Activated CD4-positive, alpha-beta memory T cell treated with anti-CD3 and anti-CD28 coated beads, Interleukin-2, amount 10 ng/mL, durations not matched to agents 7 days and 5 days (primary cell): ENCODE measurements around the gene DCLK1. TPM values are rescaled to one million over a fixed set of nuclear protein-coding genes. Genes with fewer than 3 reads are reported as not detected.
"Not testable (repeated sequence)": the region's sequence is repeated elsewhere in the genome, so short reads cannot be mapped to it uniquely, and the experiment has no call there.

ENCODE experiments used
- CTCF ChIA-PET: fragments of 350-600 bp; sonication (Branson Sonifier 250); formaldehyde crosslinking; loops from one replicate; lab custom pipeline; 2021; ENCODE audit warnings: antibody characterized with exemption, inconsistent platforms; lab: Charles Lee
- POLR2A ChIA-PET: fragments of 350-600 bp; sonication (Branson Sonifier 250); formaldehyde crosslinking; loops from one replicate; lab custom pipeline; 2021; ENCODE audit warnings: antibody characterized with exemption; lab: Charles Lee
- DNase-seq: peaks from one replicate; pipeline ENCODE4 v3.0.0-alpha.2; 2020
- H3K27ac Mint-ChIP-seq: one replicate; pipeline ENCODE4 v1.8.0; 2021; ENCODE audit warnings: mild to moderate bottlenecking, mixed read lengths
- H3K27me3 Mint-ChIP-seq: one replicate; pipeline ENCODE4 v1.8.0; 2021; ENCODE audit warnings: mixed read lengths
- H3K36me3 Mint-ChIP-seq: one replicate; pipeline ENCODE4 v1.8.0; 2021; ENCODE audit warnings: low read depth, mixed read lengths
- H3K4me1 Mint-ChIP-seq: one replicate; pipeline ENCODE4 v1.8.0; 2021; ENCODE audit warnings: mixed read lengths
- H3K4me3 Mint-ChIP-seq: one replicate; pipeline ENCODE4 v1.8.0; 2021; ENCODE audit warnings: mild to moderate bottlenecking, mixed read lengths
- H3K9me3 Mint-ChIP-seq: one replicate; pipeline ENCODE4 v1.8.0; 2021; ENCODE audit warnings: mixed read lengths
- total RNA-seq, 2 experiments: library from RNA; stranded (reverse); gene quantifications; one replicate each; pipeline ENCODE4 v1.2.3, GENCODE V29; 2021

Gene DCLK1
- total RNA-seq, 2 experiments from 2014 or later = not detected

DNA sequence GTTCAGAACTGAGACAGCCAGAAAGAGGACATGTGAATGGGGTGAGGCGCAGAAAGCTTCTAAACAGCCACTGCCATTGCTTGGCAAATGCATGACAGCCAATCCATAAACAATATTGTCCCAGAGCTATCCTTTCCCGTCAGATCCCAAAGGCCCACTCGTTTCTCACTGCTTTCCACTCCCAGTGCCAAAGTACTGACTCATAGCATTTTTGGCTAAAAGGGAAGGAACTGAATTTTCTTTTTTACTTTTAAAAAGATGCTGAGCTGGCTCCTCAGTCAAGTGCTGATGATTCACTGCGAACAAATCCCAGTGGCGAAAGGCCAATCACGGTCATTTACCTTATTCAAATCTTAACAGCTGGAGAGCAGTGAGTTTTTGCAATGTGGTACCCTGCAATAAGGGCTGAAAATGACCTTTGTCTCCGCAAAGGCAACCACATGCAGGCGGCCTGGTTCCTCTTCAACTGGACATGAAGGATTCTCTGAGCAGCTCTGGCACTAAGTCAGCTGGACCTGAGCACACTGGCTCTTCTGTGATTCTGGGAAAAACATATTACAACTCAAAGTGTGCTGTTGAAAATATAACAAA lies 151.7 kb downstream of the DCLK1 start:
- POLR2A ChIA-PET = no interaction called here
- Mint-ChIP-seq H3K9me3 (peaks cover 3% of the 10 kb centered on the region), H3K4me1 (no peaks in the 10 kb centered on the region), H3K27me3 (no peaks in the 10 kb centered on the region), H3K4me3 (no peak overlapping the region), H3K27ac (no peak overlapping the region), H3K36me3 (no peaks in the 10 kb centered on the region)
- CTCF ChIA-PET = interaction anchor here (0.7 to 1.4 kb wide), 4 partner anchors 10 to 296 kb away, joined by 3 to 4 read pairs (median 4); no protein-coding TSS in a partner anchor
- no peak for DNase-seq

DNA sequence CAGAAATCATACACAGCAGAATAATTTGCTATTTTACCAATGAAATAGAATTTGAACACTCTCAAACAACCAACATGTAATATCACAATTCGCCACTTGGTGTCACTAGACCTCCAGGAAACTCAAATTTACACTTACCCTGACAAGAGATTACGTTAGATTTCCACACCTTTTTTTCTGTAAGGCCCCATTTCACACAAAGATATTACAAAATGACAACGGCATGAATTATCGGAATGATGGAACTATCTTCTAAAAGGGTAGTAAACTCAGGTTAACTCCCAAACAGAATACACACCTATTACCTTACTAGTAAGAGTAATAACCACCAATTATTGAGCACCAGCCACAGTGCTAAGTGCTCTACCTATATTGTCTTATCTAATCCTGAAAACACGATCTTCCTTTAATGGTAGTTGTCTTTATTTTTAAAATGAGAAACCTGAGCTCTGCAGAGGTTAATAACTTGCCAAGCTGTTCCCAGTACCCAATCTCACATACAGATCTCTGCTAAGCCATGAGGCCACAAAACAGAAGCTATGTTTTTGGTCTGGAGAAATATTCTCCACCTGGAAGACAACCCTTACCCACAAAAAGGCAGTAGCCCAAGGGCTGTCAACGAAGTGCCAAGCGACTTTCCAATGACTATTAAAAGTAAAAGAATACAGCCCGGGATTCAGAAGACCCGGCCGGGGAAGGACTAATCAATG lies 152.4 kb downstream of the DCLK1 start:
- Mint-ChIP-seq H3K27me3 (no peaks in the 10 kb centered on the region), H3K9me3 (peaks cover 5% of the 10 kb centered on the region), H3K4me3 (no peak overlapping the region), H3K36me3 (no peaks in the 10 kb centered on the region), H3K27ac (no peak overlapping the region), H3K4me1 (no peaks in the 10 kb centered on the region)
- ChIA-PET POLR2A (no interaction called here), CTCF (interaction anchor here (0.6 to 1.4 kb wide), 6 partner anchors 10 to 296 kb away, joined by 3 to 4 read pairs (median 4); no protein-coding TSS in a partner anchor)
- DNase-seq = no peak

DNA sequence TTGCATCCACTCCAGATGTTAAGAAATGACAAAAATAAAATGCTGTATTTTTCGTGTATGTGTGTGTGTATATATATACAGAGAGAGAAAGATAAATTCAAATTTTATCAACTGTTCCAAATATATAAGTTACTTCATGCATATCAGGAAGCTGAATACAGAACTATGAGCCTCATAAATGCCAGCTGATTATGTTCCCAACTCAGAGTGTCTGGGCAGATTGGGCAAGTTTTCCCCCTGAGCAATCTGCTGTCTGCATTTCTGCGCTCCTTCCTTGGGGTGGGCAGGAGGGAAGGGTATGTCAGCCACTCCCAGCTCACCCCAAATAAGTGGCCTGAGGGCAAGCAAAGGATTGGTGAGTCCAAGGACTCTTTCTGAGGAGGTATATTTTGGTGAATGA lies 154.1 kb downstream of the DCLK1 start:
- ChIA-PET POLR2A (no interaction called here), CTCF (interaction anchor here (1.1 to 1.4 kb wide), 3 partner anchors 17 to 298 kb away, joined by 3 to 4 read pairs (median 3); no protein-coding TSS in a partner anchor)

GRCh38 chr13:35976126-35976525 lies 155.1 kb downstream of the DCLK1 start:
- POLR2A ChIA-PET = no interaction called here
- CTCF ChIA-PET = no interaction called here

More for the DNA sequence above, 154.1 kb downstream of the DCLK1 start:
- Mint-ChIP-seq H3K9me3 (peaks cover 8% of the 10 kb centered on the region), H3K27me3 (no peaks in the 10 kb centered on the region), H3K27ac (no peak overlapping the region), H3K4me3 (no peak overlapping the region), H3K36me3 (no peaks in the 10 kb centered on the region), H3K4me1 (no peaks in the 10 kb centered on the region)
- DNase-seq = no peak

DNA sequence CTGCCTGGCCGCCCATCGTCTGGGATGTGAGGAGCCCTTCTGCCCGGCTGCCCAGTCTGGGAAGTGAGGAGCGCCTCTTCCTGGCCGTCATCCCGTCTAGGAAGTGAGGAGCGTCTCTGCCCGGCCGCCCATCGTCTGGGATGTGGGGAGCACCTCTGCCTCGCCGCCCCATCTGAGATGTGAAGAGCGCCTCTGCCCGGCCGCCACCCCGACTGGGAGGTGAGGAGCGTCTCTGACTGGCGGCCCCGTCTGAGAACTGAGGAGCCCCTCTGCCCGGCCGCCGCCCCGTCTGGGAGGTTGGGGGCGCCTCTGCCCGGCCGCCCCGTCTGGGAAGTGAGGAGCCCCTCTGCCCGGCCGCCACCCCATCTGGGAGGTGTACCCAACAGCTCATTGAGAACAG lies 164.2 kb downstream of the DCLK1 start:
- DNase-seq, H3K27me3 Mint-ChIP-seq, H3K4me1 Mint-ChIP-seq, H3K36me3 Mint-ChIP-seq, POLR2A ChIA-PET, H3K9me3 Mint-ChIP-seq, H3K27ac Mint-ChIP-seq, H3K4me3 Mint-ChIP-seq, CTCF ChIA-PET: not testable (repeated sequence)

More at GRCh38 chr13:35976126-35976525, 155.1 kb downstream of the DCLK1 start:
- H3K4me1 Mint-ChIP-seq = no peaks in the 10 kb centered on the region
- H3K27ac Mint-ChIP-seq = no peak overlapping the region
- H3K4me3 Mint-ChIP-seq = no peak overlapping the region
- no peaks in the 10 kb centered on the region for H3K27me3 Mint-ChIP-seq
- peaks cover 8% of the 10 kb centered on the region for H3K9me3 Mint-ChIP-seq
- no peak for DNase-seq
- H3K36me3 Mint-ChIP-seq = no peaks in the 10 kb centered on the region

DNA sequence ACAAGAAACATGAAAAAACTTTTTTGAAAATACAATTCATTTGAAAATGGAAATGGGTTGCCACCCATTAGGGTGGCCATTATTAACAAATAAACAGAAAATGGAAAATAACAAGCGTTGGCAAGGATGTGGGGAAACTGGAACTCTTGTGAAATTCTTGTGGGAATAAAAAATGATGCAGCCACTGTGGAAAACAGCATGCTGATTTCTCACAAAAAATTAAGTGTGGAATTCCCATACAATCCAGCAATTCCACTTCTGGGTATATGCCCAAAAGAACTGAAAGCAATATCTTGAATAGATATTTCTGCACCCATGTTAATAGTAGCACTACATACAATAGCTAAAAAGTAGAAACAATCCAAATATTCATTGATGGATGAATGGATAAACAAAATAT lies 165.2 kb downstream of the DCLK1 start:
- H3K9me3 Mint-ChIP-seq = peaks cover 5% of the 10 kb centered on the region
- H3K4me3 Mint-ChIP-seq = no peak overlapping the region
- DNase-seq = no peak
- no peaks in the 10 kb centered on the region for H3K27me3 Mint-ChIP-seq
- H3K4me1 Mint-ChIP-seq = no peaks in the 10 kb centered on the region
- ChIA-PET CTCF (no interaction called here), POLR2A (no interaction called here)
- no peaks in the 10 kb centered on the region for H3K36me3 Mint-ChIP-seq
- no peak overlapping the region for H3K27ac Mint-ChIP-seq

DNA sequence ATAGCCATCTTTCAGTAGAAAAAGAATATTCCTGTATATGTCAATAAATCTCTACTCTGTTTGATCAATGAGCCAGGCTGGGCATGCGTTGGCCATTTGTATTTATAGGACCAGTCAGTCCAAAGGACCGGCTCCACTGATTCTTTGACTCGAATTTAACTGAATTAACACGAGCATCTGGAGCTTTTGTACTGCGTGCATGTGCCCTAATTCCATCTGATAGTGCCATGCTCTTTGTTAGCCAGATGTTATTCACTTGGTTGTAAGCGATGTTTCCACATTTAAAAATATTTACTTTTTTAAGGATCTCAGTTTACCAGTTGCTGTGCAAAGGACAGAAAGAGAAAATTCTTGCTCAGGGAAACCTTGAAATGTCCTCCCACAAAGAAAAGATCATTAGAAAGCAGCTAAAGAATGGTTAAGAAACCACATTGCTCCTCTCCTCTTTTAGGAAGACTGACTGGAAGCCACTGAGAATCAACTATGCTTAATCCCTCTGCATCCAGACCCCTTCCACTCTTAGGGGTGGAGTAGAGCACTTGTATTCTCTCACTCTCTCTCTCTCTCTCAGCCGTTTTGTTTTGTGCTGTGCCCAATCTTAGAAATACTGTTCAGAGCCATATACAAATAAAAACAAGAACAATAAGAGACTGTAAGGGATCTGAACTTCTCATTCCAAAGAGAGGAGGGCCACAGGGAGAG lies 165.8 kb downstream of the DCLK1 start:
- ChIA-PET CTCF (no interaction called here), POLR2A (no interaction called here)
- H3K9me3 Mint-ChIP-seq = peaks cover 5% of the 10 kb centered on the region
- H3K4me3 Mint-ChIP-seq = no peak overlapping the region
- no peaks in the 10 kb centered on the region for H3K27me3 Mint-ChIP-seq
- H3K36me3 Mint-ChIP-seq = no peaks in the 10 kb centered on the region
- H3K27ac Mint-ChIP-seq = no peak overlapping the region
- DNase-seq = no peak
- no peaks in the 10 kb centered on the region for H3K4me1 Mint-ChIP-seq

DNA sequence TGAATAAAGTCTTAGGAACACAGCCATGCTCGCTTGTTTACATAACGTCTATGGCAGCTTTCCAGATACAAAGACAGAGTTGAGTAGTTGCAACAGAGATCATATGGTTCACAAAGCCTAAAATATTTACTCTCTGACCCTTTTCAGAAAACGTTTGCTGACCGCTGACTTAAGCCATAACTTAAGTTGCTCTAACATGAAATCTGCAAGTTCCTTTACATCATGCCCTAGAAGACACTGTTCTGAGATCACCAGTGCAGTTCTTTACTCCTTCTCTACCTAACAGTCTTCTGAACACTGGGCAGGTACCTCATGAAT lies 166.4 kb downstream of the DCLK1 start:
- H3K9me3 Mint-ChIP-seq = peaks cover 5% of the 10 kb centered on the region
- POLR2A ChIA-PET = no interaction called here
- H3K4me1 Mint-ChIP-seq = no peaks in the 10 kb centered on the region
- no peaks in the 10 kb centered on the region for H3K27me3 Mint-ChIP-seq
- no peak overlapping the region for H3K27ac Mint-ChIP-seq
- no peaks in the 10 kb centered on the region for H3K36me3 Mint-ChIP-seq
- no peak overlapping the region for H3K4me3 Mint-ChIP-seq
- CTCF ChIA-PET = no interaction called here
- no peak for DNase-seq

- Mint-ChIP-seq H3K27me3 (no peaks in the 10 kb centered on the region), H3K4me1 (no peaks in the 10 kb centered on the region), H3K9me3 (peaks cover 5% of the 10 kb centered on the region), H3K27ac (no peak overlapping the region), H3K4me3 (no peak overlapping the region), H3K36me3 (no peaks in the 10 kb centered on the region)
- CTCF ChIA-PET = no interaction called here
- no peak for DNase-seq
- POLR2A ChIA-PET = no interaction called here
Observed at GRCh38 chr13:35964011-35964862, 166.9 kb downstream of the DCLK1 start.

GRCh38 chr13:35961461-35962220 lies 169.5 kb downstream of the DCLK1 start:
- POLR2A ChIA-PET = no interaction called here
- CTCF ChIA-PET = no interaction called here
- no peak overlapping the region for H3K27ac Mint-ChIP-seq

GRCh38 chr13:35961002-35961401 lies 170.2 kb downstream of the DCLK1 start:
- Mint-ChIP-seq H3K4me1 (no peaks in the 10 kb centered on the region), H3K27ac (no peak overlapping the region), H3K9me3 (no peaks in the 10 kb centered on the region), H3K4me3 (no peak overlapping the region), H3K36me3 (no peaks in the 10 kb centered on the region), H3K27me3 (no peaks in the 10 kb centered on the region)
- no peak for DNase-seq
- CTCF ChIA-PET = no interaction called here
- POLR2A ChIA-PET = no interaction called here

More at GRCh38 chr13:35961461-35962220, 169.5 kb downstream of the DCLK1 start:
- no peaks in the 10 kb centered on the region for H3K27me3 Mint-ChIP-seq
- no peaks in the 10 kb centered on the region for H3K36me3 Mint-ChIP-seq
- no peak for DNase-seq
- H3K9me3 Mint-ChIP-seq = no peaks in the 10 kb centered on the region
- H3K4me3 Mint-ChIP-seq = no peak overlapping the region
- H3K4me1 Mint-ChIP-seq = no peaks in the 10 kb centered on the region

DNA sequence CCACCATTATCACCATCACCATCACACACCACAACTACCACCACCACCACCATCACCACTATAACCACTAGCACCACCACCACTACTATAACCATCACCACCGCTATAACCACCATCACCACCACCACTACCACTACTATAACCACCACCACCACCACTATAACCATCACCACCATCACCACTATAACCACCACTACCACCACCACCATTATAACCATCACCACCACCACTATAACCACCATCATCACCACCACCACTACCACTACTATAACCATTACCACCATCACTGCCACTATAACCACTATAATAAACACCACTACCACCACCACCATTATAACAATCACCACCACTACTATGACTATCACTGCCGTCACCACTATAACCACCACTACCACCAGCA lies 173.2 kb downstream of the DCLK1 start:
- Mint-ChIP-seq H3K4me1 (no peaks in the 10 kb centered on the region), H3K27me3 (no peaks in the 10 kb centered on the region), H3K36me3 (no peaks in the 10 kb centered on the region), H3K4me3 (no peak overlapping the region), H3K27ac (no peak overlapping the region), H3K9me3 (no peaks in the 10 kb centered on the region)
- no peak for DNase-seq
- ChIA-PET CTCF (interaction anchor here (0.6 kb wide), 1 partner anchor 20 kb away, joined by 4 read pairs; no protein-coding TSS in a partner anchor), POLR2A (no interaction called here)
